ENCODE data around the gene CKMT1A. TPM values are rescaled to one million over a fixed set of nuclear protein-coding genes. Genes with fewer than 3 reads are reported as not detected.
A peak's percentile ranks its signal among the peaks of the same experiment; 100 is the strongest.
"Not testable (repeated sequence)": the region's sequence is repeated elsewhere in the genome, so short reads cannot be mapped to it uniquely, and the experiment has no call there.

The CKMT1A gene
- total RNA-seq, 1 experiment from 2014 or later, result 37.4 TPM

DNA sequence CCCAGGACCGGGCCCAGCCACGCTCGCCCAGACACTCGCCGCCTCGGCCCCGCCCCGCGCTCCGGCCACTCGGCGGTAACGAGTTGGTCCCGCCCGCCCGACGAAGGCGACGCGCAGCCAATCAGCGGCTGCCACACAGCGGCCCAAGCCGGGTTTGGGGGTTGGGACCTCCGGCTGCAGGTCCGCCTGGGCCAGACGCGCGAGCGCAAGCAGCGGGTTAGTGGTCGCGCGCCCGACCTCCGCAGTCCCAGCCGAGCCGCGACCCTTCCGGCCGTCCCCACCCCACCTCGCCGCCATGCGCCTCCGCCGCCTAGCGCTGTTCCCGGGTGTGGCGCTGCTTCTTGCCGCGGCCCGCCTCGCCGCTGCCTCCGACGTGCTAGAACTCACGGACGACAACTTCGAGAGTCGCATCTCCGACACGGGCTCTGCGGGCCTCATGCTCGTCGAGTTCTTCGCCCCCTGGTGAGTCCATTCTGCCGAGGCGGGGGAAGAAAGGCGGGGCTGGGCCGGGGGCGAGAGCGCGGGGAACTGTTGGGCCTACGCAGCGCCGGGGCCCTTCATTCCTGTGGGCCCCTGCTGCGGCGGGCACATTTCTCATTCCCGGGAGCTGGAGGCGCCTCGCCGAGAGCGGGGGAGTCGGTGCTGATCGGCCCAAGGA is 52.7 kb downstream of the CKMT1A start, which contains the start of gene PDIA3 (continued):
- TF ChIP-seq, protein P1, sequence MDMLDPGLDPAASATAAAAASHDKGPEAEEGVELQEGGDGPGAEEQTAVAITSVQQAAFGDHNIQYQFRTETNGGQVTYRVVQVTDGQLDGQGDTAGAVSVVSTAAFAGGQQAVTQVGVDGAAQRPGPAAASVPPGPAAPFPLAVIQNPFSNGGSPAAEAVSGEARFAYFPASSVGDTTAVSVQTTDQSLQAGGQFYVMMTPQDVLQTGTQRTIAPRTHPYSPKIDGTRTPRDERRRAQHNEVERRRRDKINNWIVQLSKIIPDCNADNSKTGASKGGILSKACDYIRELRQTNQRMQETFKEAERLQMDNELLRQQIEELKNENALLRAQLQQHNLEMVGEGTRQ (CRISPR knock-in tag; IDR thresholded peaks at IDR 0.05), result peak; percentile 41
- peak; percentile 52; the same call in 1 of the 2 replicates for TF ChIP-seq ZBTB21 (CRISPR knock-in tag; IDR thresholded peaks at IDR 0.05; ENCODE audit: borderline replicate concordance)
- peak; percentile 77; the same call in 1 of the 2 replicates for TF ChIP-seq SMAD3 (CRISPR knock-in tag; IDR thresholded peaks at IDR 0.05; ENCODE audit: borderline replicate concordance)

DNA sequence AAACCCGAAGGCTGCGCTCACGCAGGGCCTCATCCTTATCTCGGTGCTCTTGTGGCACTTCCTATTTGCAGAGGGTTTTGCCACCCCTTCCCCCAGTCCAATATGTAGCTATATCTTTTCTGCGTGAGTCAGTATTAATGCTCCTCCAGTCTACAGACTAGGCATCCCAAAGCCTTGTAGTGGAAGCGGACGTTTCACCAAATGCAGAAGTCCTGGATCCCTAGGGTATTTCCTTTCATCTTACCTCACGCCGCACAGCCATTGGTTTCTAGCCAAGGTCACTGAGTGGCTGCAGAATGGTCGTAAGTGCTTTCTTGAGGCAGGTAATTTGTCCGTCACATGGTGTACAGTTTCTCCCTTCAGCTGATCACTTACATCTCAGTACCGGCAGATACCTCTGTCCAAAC is 53.2 kb downstream of the CKMT1A start:
- CTCF ChIA-PET; POLR2A ChIA-PET; DNase-seq (ENCODE audit: low spot score): not testable (repeated sequence)

DNA sequence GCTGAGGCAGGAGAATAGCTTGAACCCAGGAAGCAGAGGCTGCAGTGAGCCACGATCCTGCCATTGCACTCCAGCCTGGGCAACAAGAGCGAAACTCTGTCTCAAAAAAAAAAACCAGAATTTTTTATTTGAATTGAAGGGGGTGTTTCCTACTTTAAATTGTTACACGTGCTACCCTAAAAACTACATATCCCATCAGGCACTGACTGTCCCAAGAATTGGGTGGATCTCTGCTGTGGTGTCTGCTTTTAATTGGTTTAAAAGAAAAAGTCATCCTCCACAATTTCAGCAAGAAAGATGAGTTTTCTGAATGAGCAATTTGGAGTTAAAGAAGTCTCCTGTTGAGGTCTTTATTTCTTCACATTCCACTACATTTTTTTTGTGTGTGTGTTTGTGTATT is 54.7 kb downstream of the CKMT1A start:
- ATAC-seq (no peak), DNase-seq (ENCODE audit: low spot score) (no peak)
- H3K27me3 Mint-ChIP-seq (ENCODE audit: low read depth), result no peaks in the 10 kb centered on the region
- peak overlapping the region; percentile 96 for H3K4me3 Mint-ChIP-seq
- TF ChIP-seq NR1H2 (CRISPR knock-in tag; IDR thresholded peaks at IDR 0.05), result no peak
- no peak for TF ChIP-seq RELA (CRISPR knock-in tag; IDR thresholded peaks at IDR 0.05; ENCODE audit: borderline replicate concordance)
- TF ChIP-seq, protein P2, sequence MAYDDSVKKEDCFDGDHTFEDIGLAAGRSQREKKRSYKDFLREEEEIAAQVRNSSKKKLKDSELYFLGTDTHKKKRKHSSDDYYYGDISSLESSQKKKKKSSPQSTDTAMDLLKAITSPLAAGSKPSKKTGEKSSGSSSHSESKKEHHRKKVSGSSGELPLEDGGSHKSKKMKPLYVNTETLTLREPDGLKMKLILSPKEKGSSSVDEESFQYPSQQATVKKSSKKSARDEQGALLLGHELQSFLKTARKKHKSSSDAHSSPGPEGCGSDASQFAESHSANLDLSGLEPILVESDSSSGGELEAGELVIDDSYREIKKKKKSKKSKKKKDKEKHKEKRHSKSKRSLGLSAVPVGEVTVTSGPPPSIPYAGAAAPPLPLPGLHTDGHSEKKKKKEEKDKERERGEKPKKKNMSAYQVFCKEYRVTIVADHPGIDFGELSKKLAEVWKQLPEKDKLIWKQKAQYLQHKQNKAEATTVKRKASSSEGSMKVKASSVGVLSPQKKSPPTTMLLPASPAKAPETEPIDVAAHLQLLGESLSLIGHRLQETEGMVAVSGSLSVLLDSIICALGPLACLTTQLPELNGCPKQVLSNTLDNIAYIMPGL (CRISPR knock-in tag; IDR thresholded peaks at IDR 0.05), result no peak
- no peak for TF ChIP-seq FOXK1 (CRISPR knock-in tag; IDR thresholded peaks at IDR 0.05)
- TF ChIP-seq, protein P3, sequence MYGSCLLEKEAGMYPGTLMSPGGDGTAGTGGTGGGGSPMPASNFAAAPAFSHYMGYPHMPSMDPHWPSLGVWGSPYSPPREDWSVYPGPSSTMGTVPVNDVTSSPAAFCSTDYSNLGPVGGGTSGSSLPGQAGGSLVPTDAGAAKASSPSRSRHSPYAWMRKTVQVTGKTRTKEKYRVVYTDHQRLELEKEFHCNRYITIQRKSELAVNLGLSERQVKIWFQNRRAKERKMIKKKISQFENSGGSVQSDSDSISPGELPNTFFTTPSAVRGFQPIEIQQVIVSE (CRISPR knock-in tag; IDR thresholded peaks at IDR 0.05; ENCODE audit: borderline replicate concordance), result no peak
- no peak for TF ChIP-seq SP1 (CRISPR knock-in tag; conservative IDR thresholded peaks at IDR 0.05)
- H3K36me3 Mint-ChIP-seq, result peaks cover 27% of the 10 kb centered on the region
- H3K9me3 Mint-ChIP-seq, result no peaks in the 10 kb centered on the region
- peaks cover 33% of the 10 kb centered on the region for H3K4me1 Mint-ChIP-seq
- no peak overlapping the region for H3K27ac Mint-ChIP-seq
- CTCF ChIA-PET, result no interaction called here
- POLR2A ChIA-PET, result no interaction called here

More for the DNA sequence above, 53.2 kb downstream of the CKMT1A start:
- H3K27ac Mint-ChIP-seq, result peak overlapping the region; percentile 99
- not testable (repeated sequence) for ATAC-seq; H3K27me3 Mint-ChIP-seq (ENCODE audit: low read depth); H3K9me3 Mint-ChIP-seq
- H3K36me3 Mint-ChIP-seq, result peaks cover 17% of the 10 kb centered on the region
- H3K4me3 Mint-ChIP-seq, result peak overlapping the region; percentile 96
- peaks cover 33% of the 10 kb centered on the region for H3K4me1 Mint-ChIP-seq

Other genes starting within 250 kb of the CKMT1A start
- 52.8 to 67.1 TPM (median 54.9 TPM) in 3 replicates for gene TP53BP1, start 200.7 kb upstream of the CKMT1A start, total RNA-seq (2021)
- gene MAP1A, start 176.3 kb upstream of the CKMT1A start, total RNA-seq (2021), result 1.1 to 2.2 TPM (median 1.1 TPM) in 3 replicates
- 34.4 to 41.7 TPM (median 41.3 TPM) in 3 replicates for gene PPIP5K1, start 103.7 kb upstream of the CKMT1A start, total RNA-seq (2021)
- 35.4 to 41.5 TPM (median 37.3 TPM) in 3 replicates for gene CKMT1B, start 99.8 kb upstream of the CKMT1A start, total RNA-seq (2021)
- gene STRC, start 75.1 kb upstream of the CKMT1A start, total RNA-seq (2021), result 1.1 to 1.7 TPM (median 1.1 TPM) in 3 replicates
- 2.5 to 3.2 TPM (median 2.5 TPM) in 3 replicates for gene CATSPER2, start 45.0 kb upstream of the CKMT1A start, total RNA-seq (2021)
- 604 to 630 TPM (median 614 TPM) in 3 replicates for gene PDIA3, start 52.6 kb downstream of the CKMT1A start, total RNA-seq (2021)
- gene ELL3, start 83.1 kb downstream of the CKMT1A start, total RNA-seq (2021), result 8.1 to 9.0 TPM (median 8.8 TPM) in 3 replicates
- 694 to 788 TPM (median 775 TPM) in 3 replicates for gene SERF2, start 98.5 kb downstream of the CKMT1A start, total RNA-seq (2021)
- 0.09 to 0.16 TPM in 2 of 3 replicates, not detected in the other for gene SERINC4, start 106.4 kb downstream of the CKMT1A start, total RNA-seq (2021)
- gene HYPK, start 106.7 kb downstream of the CKMT1A start, total RNA-seq (2021), result 17.3 to 22.0 TPM (median 19.9 TPM) in 3 replicates
- gene MFAP1, start 130.8 kb downstream of the CKMT1A start, total RNA-seq (2021), result 32.4 to 36.0 TPM (median 34.6 TPM) in 3 replicates
- gene WDR76, start 133.1 kb downstream of the CKMT1A start, total RNA-seq (2021), result 13.4 to 16.2 TPM (median 16.0 TPM) in 3 replicates

Data from WTC11 (cell line).